ENCODE data around the gene EBP. TPM values are rescaled to one million over a fixed set of nuclear protein-coding genes. Genes with fewer than 3 reads are reported as not detected.
A peak's percentile ranks its signal among the peaks of the same experiment; 100 is the strongest.

Gene EBP
- total and polyA plus RNA-seq, 8 donors: 5.8 to 208 (median 53.1) TPM

GRCh38 chrX:48482526-48482925, 39.1 kb upstream of the EBP start:
- Histone ChIP-seq H3K4me1 (peaks cover 0 to 5% (median 0%) of the 10 kb centered on the region in 4 donors), H3K9me3 (no peaks in the 10 kb centered on the region), H3K36me3 (peaks cover 0 to 64% (median 61%) of the 10 kb centered on the region in 4 donors), H3K27ac (no peak overlapping the region), H3K27me3 (no peaks in the 10 kb centered on the region), H3K4me3 (no peak overlapping the region)
- TF ChIP-seq, protein P1, sequence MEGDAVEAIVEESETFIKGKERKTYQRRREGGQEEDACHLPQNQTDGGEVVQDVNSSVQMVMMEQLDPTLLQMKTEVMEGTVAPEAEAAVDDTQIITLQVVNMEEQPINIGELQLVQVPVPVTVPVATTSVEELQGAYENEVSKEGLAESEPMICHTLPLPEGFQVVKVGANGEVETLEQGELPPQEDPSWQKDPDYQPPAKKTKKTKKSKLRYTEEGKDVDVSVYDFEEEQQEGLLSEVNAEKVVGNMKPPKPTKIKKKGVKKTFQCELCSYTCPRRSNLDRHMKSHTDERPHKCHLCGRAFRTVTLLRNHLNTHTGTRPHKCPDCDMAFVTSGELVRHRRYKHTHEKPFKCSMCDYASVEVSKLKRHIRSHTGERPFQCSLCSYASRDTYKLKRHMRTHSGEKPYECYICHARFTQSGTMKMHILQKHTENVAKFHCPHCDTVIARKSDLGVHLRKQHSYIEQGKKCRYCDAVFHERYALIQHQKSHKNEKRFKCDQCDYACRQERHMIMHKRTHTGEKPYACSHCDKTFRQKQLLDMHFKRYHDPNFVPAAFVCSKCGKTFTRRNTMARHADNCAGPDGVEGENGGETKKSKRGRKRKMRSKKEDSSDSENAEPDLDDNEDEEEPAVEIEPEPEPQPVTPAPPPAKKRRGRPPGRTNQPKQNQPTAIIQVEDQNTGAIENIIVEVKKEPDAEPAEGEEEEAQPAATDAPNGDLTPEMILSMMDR (IDR thresholded peaks at IDR 0.05): no peak
- TF ChIP-seq POLR2A (IDR thresholded peaks at IDR 0.05): no peak
- TF ChIP-seq POLR2AphosphoS5 (IDR thresholded peaks at IDR 0.05): no peak
- no peak for TF ChIP-seq EP300 (IDR thresholded peaks at IDR 0.05)
- intact Hi-C loops (cut with DNase I; ENCODE audit: low total_unique reads): no loop called here
- 67 to 90% (median 80%) methylated on average over 5 to 7 of the region's 7 CpGs for WGBS, 5 donors
- no peak for DNase-seq

GRCh38 chrX:48487362-48487798, 34.2 kb upstream of the EBP start:
- no peak overlapping the region for H3K4me3 ChIP-seq
- peak; percentile 57 to 87 for DNase-seq
- H3K27me3 ChIP-seq: no peaks in the 10 kb centered on the region
- H3K4me1 ChIP-seq: no peaks in the 10 kb centered on the region
- TF ChIP-seq, protein P1 (IDR thresholded peaks at IDR 0.05): no peak
- TF ChIP-seq POLR2AphosphoS5 (IDR thresholded peaks at IDR 0.05) (peak in 2 of 3 donors; percentile 60 to 68), POLR2A (IDR thresholded peaks at IDR 0.05) (no peak)
- H3K36me3 ChIP-seq: peaks cover 0 to 41% (median 24%) of the 10 kb centered on the region in 4 donors
- 16 to 73% (median 52%) methylated on average over 4 to 10 of the region's 10 CpGs for WGBS, 5 donors
- H3K9me3 ChIP-seq: peaks cover 0 to 13% (median 3%) of the 10 kb centered on the region in 4 donors
- intact Hi-C loops (cut with DNase I; ENCODE audit: low total_unique reads): no loop called here
- peak overlapping the region in 3 of 5 donors; percentile 32 to 49 (median 48) for H3K27ac ChIP-seq

DNA sequence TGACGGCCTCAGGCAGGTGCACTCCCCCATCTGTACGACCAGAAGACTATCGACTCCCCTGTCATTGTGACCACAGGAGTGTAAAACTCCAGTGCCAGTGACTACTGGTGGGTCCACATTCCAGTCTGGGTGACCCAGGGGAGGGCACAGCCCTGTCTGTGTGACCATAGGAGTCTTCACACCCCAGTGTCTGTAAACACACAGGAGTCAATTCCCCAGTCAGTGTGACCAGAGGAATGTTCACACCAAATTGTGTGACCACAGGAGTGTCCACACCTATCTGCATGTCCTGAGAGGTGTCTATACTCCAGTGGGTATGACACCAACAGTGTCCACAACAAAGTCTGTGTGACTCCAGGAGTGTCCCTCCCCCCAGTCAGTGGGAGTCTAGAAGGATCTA, 33.6 kb upstream of the EBP start:
- DNase-seq: no peak
- WGBS, 5 donors: 67 to 100% (median 81%) methylated on average over 2 to 3 of the region's 3 CpGs
- intact Hi-C loops (cut with DNase I; ENCODE audit: low total_unique reads): no loop called here
- Histone ChIP-seq H3K9me3 (peaks cover 0 to 13% (median 3%) of the 10 kb centered on the region in 4 donors), H3K36me3 (peaks cover 0 to 34% (median 18%) of the 10 kb centered on the region in 4 donors), H3K27me3 (no peaks in the 10 kb centered on the region), H3K27ac (peak overlapping the region in 3 of 5 donors; percentile 14 to 48 (median 25)), H3K4me3 (no peak overlapping the region), H3K4me1 (no peaks in the 10 kb centered on the region)
- TF ChIP-seq POLR2A (IDR thresholded peaks at IDR 0.05) (no peak), POLR2AphosphoS5 (IDR thresholded peaks at IDR 0.05) (no peak), EP300 (IDR thresholded peaks at IDR 0.05) (no peak)
- TF ChIP-seq, protein P1 (IDR thresholded peaks at IDR 0.05): no peak

- Histone ChIP-seq H3K27me3 (no peaks in the 10 kb centered on the region), H3K27ac (no peak overlapping the region), H3K4me1 (no peaks in the 10 kb centered on the region), H3K4me3 (no peak overlapping the region), H3K36me3 (peaks cover 0 to 22% (median 5%) of the 10 kb centered on the region in 4 donors), H3K9me3 (peaks cover 0 to 13% (median 3%) of the 10 kb centered on the region in 4 donors)
- intact Hi-C loops (cut with DNase I; ENCODE audit: low total_unique reads): no loop called here
- no peak for DNase-seq
- WGBS, 5 donors: 77 to 91% (median 88%) methylated on average over 5 to 9 of the region's 9 CpGs
- no peak for TF ChIP-seq POLR2AphosphoS5 (IDR thresholded peaks at IDR 0.05)
- TF ChIP-seq, protein P1 (IDR thresholded peaks at IDR 0.05): no peak
- no peak for TF ChIP-seq EP300 (IDR thresholded peaks at IDR 0.05)
- no peak for TF ChIP-seq POLR2A (IDR thresholded peaks at IDR 0.05)
Measured at GRCh38 chrX:48489296-48489695, 32.3 kb upstream of the EBP start.

Measured in stomach (tissue), 9 donors.